HG03521 (cell line): ENCODE measurements around the gene AEBP1.

Source experiments
- ATAC-seq: cut with Tn5 transposase; IDR thresholded peaks from one replicate; pipeline ENCODE4 v1.9.1; 2021; ENCODE audit warnings: mild to moderate bottlenecking, moderate library complexity; ENCODE audit not compliant: unreplicated experiment

Gene AEBP1

DNA sequence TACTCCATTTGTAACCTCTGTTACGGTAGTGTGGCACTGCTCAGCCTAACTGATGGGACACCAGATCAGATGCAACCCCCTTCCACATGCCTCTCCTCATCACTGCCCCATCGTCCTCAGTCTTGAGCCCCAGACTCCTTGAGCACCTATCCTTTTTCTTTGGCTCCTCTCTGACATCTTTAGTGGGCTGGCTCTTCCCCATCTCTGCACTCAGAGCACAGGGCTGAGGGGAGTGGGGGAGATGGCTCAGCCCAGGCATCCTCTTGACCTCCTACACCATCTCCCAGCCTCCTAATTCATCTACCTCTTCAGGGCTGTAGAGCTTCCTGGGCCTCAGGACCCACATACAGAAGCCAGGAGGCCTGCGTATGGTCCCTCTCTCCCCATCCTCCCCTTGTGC, 20.3 kb upstream of the AEBP1 start:
- ATAC-seq = no peak

DNA sequence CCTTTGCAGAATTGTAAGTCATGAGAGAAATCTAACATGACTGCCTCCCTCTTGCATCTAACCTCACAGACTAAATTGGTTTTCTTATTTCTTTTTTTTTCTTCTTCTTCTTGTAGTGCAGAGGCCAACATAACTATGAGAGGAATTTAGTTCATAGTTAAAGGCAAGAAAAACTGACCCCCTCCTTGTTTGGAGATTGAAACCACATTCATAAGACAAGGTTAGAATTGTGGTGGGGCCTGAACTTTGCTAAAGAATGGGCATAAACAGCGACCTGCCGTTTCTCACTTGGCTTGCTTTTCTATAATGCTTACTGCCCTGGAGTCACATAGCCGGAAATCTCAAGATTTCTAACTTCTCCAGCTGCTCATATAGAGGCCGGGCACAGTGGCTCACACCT, 19.4 kb upstream of the AEBP1 start:
- no peak for ATAC-seq

DNA sequence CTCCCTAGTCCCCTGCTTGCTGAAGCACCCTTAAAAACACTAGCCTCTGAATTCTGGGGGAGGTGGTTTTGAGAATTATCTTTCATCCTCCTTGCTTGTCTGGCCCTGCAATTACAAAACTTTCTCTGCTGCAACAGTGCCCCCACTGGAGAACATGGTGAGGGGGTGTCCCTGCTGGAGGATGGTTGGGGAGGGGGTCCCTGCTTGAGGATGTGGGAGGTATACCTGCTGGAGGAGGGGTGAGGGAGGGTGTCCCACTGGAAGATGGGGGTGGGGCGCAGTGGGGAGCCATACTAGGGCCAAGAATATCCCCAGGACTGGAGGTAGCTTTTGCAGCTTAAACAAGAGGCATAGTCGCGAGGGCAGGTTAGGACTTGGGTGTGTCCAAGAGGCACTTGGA, 18.6 kb upstream of the AEBP1 start:
- no peak for ATAC-seq

DNA sequence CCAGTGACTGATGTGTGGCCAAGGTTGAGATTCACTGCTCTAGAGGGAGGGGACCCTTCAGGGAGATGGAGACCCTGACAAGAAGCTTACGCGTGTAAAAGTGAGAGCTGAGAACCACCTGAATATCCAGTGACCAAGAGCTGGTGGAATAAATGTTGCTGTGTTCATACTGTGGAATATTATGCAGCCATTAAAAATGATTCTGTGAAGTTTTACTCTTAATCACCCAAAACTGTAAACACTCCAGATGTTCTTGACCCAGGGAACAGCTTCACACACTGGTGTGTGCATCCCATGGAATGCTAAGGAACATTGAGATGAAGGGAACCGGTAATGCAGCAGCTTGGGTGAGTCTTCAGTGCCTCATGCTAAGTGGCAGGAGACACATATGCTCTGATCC, 17.5 kb upstream of the AEBP1 start:
- no peak for ATAC-seq

DNA sequence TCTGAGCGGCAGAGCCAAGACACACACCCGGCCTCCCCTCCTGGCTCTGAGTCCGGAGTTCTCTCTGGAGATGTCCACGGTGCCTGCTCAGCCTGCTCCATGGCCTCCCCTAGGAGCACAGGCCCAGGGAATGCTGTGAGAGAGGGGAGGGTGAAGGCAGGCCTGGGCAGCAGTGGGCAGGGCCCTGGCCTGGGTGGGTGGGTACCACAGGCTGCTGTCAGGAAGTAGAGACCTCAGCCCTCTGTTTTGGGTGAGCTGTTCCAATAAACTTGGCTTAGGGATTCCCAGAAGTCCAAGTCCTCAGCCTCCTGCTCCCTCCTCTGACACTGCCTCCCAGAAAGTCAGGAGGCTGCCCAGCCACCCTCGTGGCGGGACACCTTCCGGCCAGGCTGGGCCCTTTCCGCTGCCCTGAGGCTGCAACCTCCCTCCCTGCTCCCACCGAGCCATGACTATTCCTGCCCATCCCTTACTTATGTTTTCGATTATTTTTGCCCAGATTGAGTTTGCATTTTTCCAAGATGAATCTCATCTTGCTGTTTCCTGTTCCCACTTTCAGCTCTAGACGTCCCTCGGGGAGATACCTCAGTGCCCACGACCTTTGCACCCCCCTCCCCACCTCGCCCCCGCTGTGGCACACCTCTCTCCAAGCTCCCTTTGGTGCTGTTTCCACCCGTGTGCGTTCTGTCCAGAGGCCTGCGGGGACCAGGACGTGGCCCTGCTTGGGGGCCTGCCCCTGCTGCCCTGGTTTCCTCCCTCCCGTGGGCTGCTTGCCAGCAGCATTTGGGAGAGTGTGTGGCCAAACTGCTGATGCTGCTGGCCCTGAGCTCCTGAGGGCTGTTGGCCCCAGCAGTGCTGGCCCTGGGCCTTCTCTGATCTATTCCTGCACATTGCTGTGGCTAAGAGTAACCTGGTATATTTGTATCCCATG, 16.0 kb upstream of the AEBP1 start:
- no peak for ATAC-seq

DNA sequence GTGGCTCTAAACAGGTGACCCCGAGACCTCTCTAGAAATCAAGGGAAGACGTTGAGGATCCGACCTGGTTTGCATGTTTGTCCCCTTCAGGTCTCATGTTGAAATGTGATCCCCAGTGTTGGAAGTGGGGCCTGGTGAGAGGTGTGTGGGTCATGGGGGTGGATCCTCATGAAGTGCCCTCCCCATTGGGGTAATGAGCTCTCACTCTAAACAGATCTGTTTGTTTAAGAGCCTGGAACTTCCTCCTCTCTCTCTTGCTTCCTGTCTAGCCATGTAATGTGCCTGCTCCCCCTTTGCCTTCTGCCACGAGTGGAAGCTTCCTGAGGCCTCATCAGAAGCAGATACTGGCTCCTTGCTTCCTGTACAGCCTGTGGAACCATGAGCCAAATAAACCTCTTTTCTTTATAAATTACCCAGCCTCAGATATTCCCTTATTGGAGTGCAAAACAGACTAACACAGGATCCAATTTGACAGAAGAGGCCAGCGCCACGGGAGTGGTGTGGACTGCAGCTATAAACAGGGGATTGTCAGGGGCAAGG, 11.0 kb upstream of the AEBP1 start:
- ATAC-seq = no peak

DNA sequence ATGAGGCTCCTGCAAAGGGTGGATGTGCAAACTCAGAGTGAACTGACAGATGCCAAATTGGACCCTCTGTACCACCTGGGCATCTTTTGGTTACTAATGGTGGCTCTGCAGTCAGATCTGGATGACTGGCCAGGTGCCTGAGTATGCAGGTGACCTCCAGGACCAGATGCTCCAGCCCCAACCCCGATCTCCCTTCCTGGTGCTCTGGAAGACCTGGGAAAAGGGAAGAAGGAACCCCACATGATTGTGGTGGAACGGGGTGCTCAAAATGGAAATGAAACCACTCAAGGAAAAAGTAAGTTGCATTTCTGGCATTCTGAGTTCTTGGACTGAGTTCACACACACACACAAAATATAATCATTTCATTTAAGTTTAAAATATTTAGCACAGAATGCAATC, 9.8 kb upstream of the AEBP1 start:
- ATAC-seq = no peak

DNA sequence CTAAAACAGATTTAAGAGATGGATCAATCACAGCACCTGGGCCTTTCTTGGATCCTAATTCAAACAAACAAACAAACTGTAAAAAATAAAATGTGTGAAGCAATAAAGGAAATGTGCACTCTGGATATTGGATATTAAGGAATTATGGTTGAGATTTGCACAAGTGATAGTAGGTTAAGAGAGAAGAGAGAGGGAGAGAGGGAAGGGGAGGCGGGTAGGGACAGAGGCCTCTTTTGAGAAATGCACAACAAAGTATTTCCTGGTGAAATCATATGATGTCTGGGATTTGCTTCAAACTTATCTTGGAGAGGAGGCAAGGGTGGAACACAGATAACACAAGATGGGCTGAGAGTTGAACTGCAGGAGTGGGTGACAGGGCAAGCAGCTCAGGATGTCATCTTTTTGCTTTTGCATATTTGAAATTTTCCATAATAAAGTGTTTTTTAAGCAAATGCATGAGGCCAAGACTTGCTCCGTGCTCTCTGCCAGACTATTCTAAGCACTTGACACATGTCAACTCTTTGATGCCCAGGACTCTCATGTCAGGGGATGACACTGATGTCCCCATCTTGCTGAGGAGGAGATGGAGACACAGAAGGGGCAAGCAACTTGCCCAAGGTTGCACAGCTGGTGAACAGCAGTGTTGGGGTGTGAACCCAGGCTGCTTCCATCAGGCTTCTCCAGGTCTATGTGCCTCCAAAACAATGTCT, 9.1 kb upstream of the AEBP1 start:
- no peak for ATAC-seq

DNA sequence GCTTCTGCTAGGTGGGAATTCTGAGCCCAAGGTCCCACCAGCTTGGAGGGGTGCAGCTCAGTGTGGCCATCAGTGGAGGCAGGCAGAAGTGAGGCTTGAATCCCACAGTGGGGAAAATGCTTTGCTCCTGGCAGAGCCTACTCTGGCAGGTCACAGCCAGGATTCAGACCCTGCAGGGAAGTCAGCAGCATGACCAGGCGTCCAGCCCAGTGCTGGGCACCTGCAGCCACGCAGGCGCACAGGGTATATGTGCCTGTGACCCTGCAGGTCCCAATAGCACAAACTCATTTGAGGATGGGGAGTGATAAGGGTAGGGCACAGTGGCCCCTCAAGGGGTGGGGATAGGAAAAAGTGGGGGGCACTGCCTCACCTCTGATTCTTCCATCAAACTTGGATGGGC, 8.4 kb upstream of the AEBP1 start:
- no peak for ATAC-seq

DNA sequence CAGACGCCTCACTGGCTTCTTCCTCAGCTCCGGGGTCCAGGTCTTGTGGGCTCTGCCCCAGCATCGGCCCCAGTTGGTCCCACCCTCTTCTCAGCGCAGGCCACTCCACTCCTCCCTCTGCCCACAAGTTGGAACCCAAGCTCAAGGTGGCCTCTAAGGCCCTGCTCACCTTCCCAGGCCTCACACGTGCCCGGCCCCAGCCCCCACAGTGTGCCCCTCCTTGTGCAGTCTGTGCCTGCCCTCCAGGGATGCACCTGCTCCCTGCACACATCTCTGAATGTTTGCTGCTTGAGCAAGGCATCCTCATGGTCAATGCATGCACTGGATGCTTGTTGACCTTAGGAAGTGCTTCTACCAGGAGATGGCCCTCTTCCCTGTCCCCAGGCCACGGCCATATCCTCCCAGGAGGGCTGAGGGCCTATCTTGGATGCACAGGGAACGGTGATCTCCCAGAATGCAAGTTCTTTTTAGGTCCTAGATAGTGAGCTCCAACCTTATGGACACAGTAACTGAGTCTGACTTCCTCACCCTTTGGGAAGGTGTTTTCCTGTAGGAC, 7.7 kb upstream of the AEBP1 start:
- no peak for ATAC-seq

DNA sequence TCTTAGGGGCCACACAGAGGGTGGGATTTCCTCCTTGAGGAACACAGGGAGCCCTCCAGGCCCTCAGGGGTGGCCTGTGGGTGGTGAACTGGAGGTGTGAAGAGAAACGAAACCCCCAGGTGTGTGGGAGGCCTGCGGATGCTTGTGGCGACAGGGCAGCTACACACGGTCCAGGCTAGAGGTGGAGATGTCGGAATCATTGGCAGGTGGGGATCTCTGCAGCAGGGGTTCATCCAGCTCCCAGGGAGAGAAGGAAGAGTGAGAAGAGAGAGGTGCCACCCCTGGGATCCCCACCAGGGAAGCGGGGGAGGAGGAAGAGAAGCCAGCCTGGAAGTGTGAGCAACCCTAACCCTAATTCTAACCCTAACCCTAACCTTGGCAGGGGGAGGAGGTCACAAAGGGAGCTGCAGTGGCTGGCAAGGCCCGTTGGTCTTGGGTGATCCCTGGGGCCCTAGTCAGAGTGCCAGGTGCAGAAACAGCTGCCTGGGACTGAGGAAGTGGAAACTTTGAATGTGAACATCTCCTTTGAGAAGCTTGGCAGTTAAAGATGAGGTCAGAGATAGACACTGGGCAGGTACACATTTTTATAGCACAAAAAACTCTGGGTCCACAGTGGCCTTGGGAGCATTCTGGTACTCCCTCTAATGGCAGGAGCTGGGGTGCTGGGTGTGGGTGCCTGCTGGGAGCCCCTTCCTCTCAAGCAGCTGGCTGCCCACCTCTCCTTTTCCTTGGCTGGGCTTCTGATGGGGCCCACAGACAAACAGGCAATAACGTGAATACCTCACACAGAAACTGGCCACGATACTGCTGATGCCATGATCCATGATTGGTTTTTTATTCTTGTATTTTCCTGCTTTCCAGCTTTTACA, 6.8 kb upstream of the AEBP1 start:
- ATAC-seq = peak; percentile 62

DNA sequence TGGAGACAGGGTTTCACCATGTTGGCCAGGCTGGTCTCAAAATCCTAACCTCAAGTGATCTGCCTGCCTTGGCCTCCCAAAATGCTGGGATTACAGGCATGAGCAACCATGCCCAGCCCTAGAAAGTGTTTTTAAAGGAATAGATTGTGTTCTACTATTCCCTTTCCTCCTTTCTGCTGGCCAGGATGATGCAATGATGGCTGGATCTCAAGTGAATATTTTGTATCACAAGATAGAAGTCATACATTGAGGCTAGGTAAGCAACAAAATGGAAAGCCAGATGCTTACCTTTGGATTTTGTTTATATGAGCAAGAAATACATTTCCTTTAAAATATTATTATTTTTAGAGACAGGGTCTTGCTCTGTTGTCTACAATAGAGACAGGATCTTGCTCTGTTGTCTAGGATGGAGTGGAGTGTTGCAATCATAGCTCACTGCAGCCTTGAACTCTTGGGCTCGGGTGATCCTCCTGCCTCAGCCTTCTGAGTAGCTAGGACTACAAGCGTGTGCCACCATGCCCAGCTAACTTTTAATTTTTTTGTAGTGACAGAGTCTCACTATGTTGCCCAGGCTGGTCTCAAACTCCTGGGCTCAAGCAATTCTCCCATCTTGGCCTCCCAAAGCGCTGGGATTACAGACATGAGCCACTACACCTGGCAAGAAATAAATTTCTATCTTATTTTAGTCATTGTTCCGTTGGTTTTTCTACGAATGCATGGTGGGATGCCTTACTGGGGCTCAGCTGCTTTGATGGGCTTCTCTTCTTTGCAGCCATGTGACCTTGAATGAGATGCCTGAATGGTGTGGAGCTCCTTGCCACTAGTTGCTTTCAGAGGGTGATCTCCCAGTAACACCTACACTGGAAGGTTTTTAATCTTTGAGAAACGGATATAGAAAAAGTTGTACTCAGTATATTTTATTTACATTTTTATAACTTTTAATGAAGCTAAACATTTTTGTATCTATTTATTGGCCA, 5.8 kb upstream of the AEBP1 start:
- ATAC-seq = no peak

DNA sequence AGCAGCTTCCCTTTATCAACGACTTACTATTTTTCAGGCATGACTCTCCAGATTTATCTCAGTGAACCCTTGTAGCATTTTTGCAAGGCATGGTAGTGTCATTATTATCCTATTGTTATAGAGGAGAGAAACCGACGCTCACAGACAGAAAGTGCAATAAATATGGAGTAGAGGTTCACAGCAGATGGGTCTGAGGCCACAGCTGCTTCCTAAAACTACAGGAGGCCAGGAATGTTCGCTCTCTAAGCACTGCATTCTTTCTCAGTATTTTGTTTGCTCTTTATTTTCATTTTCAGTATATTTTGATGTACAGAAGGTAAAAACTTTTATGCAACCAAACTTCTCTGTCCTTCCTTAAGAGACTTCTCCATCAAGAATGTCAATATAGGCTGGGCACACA, 4.5 kb upstream of the AEBP1 start:
- no peak for ATAC-seq

DNA sequence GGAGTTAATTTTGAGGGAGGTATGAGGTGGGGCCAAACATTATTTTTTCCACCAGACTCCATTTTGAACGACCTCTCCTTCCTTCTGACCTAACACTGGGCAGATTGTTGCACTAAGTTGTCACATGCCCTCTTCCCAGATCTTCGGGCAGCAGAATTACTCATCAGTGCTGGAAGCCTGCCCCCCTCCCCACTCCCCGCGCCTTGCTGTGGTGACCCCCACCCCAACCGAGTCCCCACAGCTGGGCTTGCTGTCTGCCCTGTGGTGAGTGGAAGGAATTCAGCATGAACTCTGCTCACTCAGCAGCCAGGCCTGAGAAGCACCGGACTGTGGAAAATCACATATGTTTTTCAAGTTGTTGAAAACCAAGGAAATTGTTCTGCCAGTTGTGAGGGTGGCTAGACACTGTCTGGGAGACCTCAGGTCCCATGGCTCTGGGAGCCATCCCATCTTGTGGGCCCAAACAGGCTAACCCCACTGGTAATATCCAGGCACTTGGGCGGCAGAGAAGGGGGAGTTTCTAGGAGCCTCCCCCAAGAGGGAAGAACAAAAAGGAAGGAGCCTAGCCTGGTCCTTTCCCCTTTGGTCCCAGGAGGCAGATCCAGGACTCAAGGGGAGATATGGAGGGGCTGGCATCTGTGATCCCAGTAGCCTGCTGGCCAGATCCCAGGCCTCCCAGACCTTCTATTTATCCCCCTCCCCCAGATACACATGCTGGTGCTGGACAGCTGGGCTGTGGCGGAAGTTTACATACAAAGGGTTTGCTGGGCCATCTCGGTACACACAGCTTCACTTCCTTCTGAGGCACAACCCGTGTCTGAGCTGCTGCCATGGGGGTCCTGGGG, 3.5 kb upstream of the AEBP1 start:
- ATAC-seq = no peak

DNA sequence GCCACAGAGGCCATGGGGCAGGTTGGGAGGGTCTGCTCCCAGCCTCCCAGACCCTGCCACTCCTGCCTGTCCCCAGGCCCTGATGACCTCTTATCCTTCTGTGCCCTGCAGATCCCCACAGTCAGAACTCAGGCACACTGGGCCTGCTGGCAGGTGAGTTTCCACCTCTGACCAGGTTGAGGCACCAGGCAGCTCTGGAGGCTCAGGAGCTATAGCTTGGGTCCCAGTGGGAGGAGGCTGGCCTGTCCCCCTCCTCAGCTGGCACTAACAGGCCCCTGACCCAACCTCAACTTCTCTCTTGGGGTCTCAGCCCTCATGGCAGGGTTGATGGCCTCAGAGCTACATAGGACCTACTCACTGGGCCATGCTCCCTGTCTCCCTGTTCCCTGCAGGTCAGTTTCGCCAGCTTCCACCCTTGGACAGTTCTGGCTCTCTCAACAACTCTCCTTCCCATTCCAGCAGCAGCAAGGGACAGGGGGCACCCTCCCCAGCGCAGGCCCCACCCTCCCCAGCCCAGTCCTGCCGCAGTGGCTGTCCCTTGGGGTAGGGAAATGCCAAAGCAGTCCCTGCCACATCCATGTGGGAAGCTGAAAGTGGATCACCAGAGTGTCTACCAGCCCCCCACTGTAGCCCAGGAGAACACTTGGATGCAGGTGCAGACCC, 2.7 kb upstream of the AEBP1 start:
- ATAC-seq = no peak

DNA sequence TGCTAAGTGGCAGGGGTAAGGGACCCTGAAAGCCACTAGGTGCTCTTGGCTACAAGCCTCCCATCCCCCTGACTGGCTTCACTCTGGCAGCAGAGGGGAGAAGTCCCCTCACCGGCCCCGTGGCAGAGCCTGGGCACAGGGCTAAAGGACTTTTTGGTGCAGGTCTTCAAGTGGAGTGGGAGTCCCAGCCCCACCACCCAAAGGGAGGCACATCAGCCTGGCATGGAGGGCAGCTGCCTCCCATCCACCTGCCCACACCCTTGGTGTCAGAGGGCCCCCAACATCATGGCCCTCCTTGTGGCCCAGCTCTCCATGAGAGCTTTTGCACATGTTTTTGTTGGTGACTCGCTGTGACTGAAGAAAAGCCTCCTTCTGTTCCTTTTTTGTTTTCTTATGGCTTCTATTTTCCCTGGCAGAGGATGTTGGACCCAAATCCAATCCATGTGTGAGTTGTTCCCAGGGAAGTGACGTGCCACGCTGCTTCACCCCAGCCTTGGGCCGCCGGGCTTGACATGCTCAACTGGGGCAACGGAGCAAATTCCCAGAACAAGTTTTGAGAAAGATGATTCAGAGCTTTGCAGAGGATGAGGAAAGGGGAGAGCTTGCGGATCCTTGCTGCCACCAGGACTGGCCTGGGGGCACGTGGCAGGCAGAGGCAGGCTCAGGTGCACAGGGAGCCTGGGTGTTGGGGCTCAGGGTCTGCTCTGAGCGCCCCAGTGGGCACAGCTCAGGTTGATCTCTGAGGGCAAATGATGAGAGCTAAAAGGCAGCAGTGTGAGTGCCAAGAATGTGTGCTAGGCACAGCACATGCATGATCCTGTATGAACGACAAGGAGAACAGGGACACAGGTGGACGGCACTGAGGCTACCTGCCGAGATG, 1.9 kb upstream of the AEBP1 start:
- ATAC-seq = no peak

DNA sequence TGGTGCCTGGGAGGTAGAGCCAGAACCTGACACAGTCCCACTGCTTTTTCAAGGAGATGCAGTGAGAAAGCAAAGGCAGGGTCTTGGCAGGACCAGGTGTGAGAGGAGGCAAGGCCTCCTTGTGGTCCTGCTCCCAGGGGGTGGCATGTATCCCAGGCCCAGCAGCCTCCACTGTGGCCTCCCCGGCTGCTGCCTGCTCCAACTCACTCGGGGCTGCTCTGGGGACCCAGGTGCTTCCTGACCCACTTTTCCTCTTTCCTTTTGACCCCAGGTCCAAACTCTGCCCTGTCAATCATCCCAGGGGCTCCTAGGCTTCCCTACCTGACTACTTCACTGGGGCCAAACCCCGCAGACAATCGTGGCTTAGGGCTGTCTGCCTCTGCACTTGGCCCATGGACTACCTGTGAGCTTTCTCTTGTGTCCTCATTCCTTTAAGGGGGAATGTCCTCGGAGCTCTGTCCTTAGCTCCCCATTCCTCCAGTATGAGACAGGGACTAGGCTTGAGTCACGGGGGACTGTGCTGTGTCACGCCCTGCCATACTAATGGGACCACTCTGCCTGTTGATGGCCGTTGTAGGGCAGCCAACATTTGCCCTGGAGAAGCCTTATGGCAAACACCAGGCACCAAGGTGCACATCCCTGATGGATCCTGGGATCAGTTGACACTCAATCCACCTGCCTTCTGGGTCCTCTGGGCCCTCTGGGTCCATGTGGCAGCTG, 1.1 kb upstream of the AEBP1 start:
- ATAC-seq = no peak
